Activated naive CD8-positive, alpha-beta T cell treated with anti-CD3 and anti-CD28 coated beads, Interleukin-2, amount 50 U/mL, for 16 hours (primary cell): ENCODE measurements around the gene SCG3.

Experiments used
- DNase-seq: peaks from one replicate; pipeline ENCODE4 v3.0.0-alpha.2; 2020; ENCODE audit warnings: low read depth, low spot score

The SCG3 gene

GRCh38 chr15:51727141-51727897 is 46.0 kb downstream of the SCG3 start:
- DNase-seq: no peak

GRCh38 chr15:51731549-51732267 is 50.4 kb downstream of the SCG3 start:
- no peak for DNase-seq

GRCh38 chr15:51732646-51733045 is 51.3 kb downstream of the SCG3 start:
- no peak for DNase-seq

- no peak for DNase-seq
Measured at GRCh38 chr15:51735228-51736010, 54.1 kb downstream of the SCG3 start.

- DNase-seq: no peak
Measured at GRCh38 chr15:51736069-51736468, 54.8 kb downstream of the SCG3 start.

GRCh38 chr15:51736751-51737521 is 55.6 kb downstream of the SCG3 start:
- DNase-seq: peak; percentile 36

GRCh38 chr15:51737522-51738305 is 56.4 kb downstream of the SCG3 start, which contains the start of gene LYSMD2:
Gene LYSMD2 (minus strand): TSS chr15:51737655. CDS start chr15:51737622, 33 bp downstream.
- peak; percentile 28 for DNase-seq

GRCh38 chr15:51738553-51738952 is 57.2 kb downstream of the SCG3 start:
- no peak for DNase-seq

GRCh38 chr15:51739061-51739712 is 57.9 kb downstream of the SCG3 start:
- no peak for DNase-seq

GRCh38 chr15:51749307-51749706 is 68.0 kb downstream of the SCG3 start:
- no peak for DNase-seq

- no peak for DNase-seq
Measured at GRCh38 chr15:51750186-51750585, 68.9 kb downstream of the SCG3 start.

- no peak for DNase-seq
Measured at GRCh38 chr15:51750792-51751696, 69.7 kb downstream of the SCG3 start, which contains the start of gene TMOD2. Gene TMOD2 (plus strand): TSS chr15:51751597. CDS start chr15:51766442, 14,845 bp downstream.

GRCh38 chr15:51751697-51752683 is 70.7 kb downstream of the SCG3 start:
- DNase-seq: no peak

GRCh38 chr15:51752888-51753287 is 71.6 kb downstream of the SCG3 start:
- no peak for DNase-seq

- DNase-seq: no peak
Measured at GRCh38 chr15:51754267-51754666, 73.0 kb downstream of the SCG3 start.

GRCh38 chr15:51755790-51756189 is 74.5 kb downstream of the SCG3 start:
- DNase-seq: no peak

- DNase-seq: no peak
Measured at GRCh38 chr15:51756482-51756881, 75.2 kb downstream of the SCG3 start.

- DNase-seq: no peak
Measured at GRCh38 chr15:51757450-51757849, 76.1 kb downstream of the SCG3 start.
